Omental fat pad (tissue), 4 donors: ENCODE measurements around the gene ARHGAP26. TPM values are rescaled to one million over a fixed set of nuclear protein-coding genes. Genes with fewer than 3 reads are reported as not detected.

ENCODE experiments used
- ATAC-seq: fragments of 150-250 bp; one replicate; pipeline ENCODE4 v1.9.1; 2016; ENCODE audit warnings: mild to moderate bottlenecking, moderate library complexity; ENCODE audit not compliant: low FRiP score
- DNase-seq: peaks from one replicate; pipeline ENCODE4 v3.0.0-alpha.2; 2019; ENCODE audit warnings: low spot score
- CTCF ChIP-seq, 3 donors: fragments of 450-650 bp; IDR thresholded peaks; one replicate each; pipeline ENCODE4 v1.5.1; 2016 to 2017; ENCODE audit warnings: antibody characterized with exemption in 3 of 3, mild to moderate bottlenecking in 3 of 3, moderate library complexity in 2 of 3
- total RNA-seq, 4 donors: library from RNA; depleted of rRNA; stranded (reverse); fragments of >200 nt; gene quantifications; one replicate each; pipeline ENCODE4 v1.1.0, GENCODE V29; 2016

Gene ARHGAP26
- total RNA-seq, 4 donors from 2014 or later = 40.4 to 134 (median 63.6) TPM

- ATAC-seq (no peak), DNase-seq (no peak)
- TF ChIP-seq CTCF (IDR thresholded peaks at IDR 0.05) = no peak
Observed at GRCh38 chr5:143190260-143190810, 420.2 kb downstream of the ARHGAP26 start.

- DNase-seq = no peak
- TF ChIP-seq CTCF (IDR thresholded peaks at IDR 0.05) = no peak
- ATAC-seq = no peak
Observed at GRCh38 chr5:143191720-143192119, 421.5 kb downstream of the ARHGAP26 start.

GRCh38 chr5:143192191-143192900, 422.2 kb downstream of the ARHGAP26 start:
- no peak for TF ChIP-seq CTCF (IDR thresholded peaks at IDR 0.05)
- no peak for ATAC-seq

GRCh38 chr5:143194206-143194605, 424.0 kb downstream of the ARHGAP26 start:
- DNase-seq = no peak
- no peak for TF ChIP-seq CTCF (IDR thresholded peaks at IDR 0.05)
- ATAC-seq = no peak

More at GRCh38 chr5:143192191-143192900, 422.2 kb downstream of the ARHGAP26 start:
- no peak for DNase-seq

- ATAC-seq (no peak), DNase-seq (no peak)
- no peak for TF ChIP-seq CTCF (IDR thresholded peaks at IDR 0.05)
Observed at GRCh38 chr5:143194713-143195112, 424.5 kb downstream of the ARHGAP26 start.

GRCh38 chr5:143195491-143195890, 425.3 kb downstream of the ARHGAP26 start:
- no peak for TF ChIP-seq CTCF (IDR thresholded peaks at IDR 0.05)
- no peak for DNase-seq
- no peak for ATAC-seq
